ENCODE measurements around the gene CAMKK1. TPM values are rescaled to one million over a fixed set of nuclear protein-coding genes. Genes with fewer than 3 reads are reported as not detected.

CAMKK1 gene
- 3.4 TPM in 2 replicates for total RNA-seq (2014; rRNA removed; shearing (Covaris generic))

DNA sequence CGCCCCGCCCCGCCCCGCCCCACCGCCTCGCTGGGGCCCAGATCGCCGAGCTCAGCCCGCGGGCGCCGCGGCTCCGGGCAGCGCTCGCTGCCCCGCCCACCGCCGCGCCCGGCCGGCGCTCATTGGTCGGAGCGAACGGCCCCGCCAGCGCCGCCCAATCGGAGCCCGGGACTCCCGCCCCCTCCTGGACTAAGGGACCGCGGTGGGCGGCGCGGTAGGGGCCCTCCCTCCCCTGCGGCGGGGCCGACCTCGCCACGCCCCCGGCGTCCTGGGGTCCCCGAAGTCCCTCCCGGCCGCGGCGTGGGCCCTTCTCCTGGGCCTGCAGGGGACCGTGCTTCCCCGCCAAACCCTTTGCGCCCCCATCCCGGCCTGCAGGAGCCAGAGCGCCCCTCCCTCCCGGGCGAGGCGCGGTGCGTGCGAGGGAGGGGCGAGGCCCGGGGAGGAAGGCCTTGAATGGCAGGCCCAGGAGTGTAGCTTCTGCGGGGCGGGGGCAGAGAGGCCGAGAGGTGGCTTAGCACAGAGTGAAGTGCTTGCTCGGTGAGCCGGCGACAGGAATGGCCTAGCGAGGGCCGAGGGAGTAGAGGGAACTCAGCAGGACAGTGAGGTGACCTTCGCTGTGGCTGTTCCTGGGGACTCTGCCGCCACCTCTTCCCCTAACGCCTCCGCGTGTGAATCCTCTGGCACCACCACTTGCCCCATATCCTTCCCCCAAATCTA is at the start of gene CAMKK1:
Gene CAMKK1, minus strand, starts transcription at position 51 of the 717 bp plus-strand sequence. CDS start 7,366 bp downstream, outside the sequence.
- H3K36me3 ChIP-seq: no peaks in the 10 kb centered on the region
- H3K9me3 ChIP-seq (replicated peaks): no peaks in the 10 kb centered on the region
- peaks cover 24% of the 10 kb centered on the region for H3K4me1 ChIP-seq
- peak within 1 kb of the TSS; percentile 50 for H3K27ac ChIP-seq
- H3K27me3 ChIP-seq: no peaks in the 10 kb centered on the region
- peak; percentile 84 to 87 for DNase-seq
- peak within 1 kb of the TSS; percentile 73 for H3K4me3 ChIP-seq

- Histone ChIP-seq H3K4me1 (peaks cover 8% of the 10 kb centered on the region), H3K27me3 (no peaks in the 10 kb centered on the region), H3K27ac (no peak overlapping the region), H3K9me3 (replicated peaks) (no peaks in the 10 kb centered on the region), H3K36me3 (no peaks in the 10 kb centered on the region), H3K4me3 (no peak overlapping the region)
- DNase-seq: no peak
Observed at GRCh38 chr17:3940965-3941698, 48.3 kb upstream of the CAMKK1 start.

GRCh38 chr17:3937359-3937758 is 44.5 kb upstream of the CAMKK1 start:
- Histone ChIP-seq H3K27ac (no peak overlapping the region), H3K9me3 (replicated peaks) (no peaks in the 10 kb centered on the region), H3K4me1 (no peaks in the 10 kb centered on the region), H3K4me3 (no peak overlapping the region), H3K27me3 (no peaks in the 10 kb centered on the region), H3K36me3 (no peaks in the 10 kb centered on the region)
- no peak for DNase-seq

- Histone ChIP-seq H3K4me1 (no peaks in the 10 kb centered on the region), H3K9me3 (replicated peaks) (no peaks in the 10 kb centered on the region), H3K4me3 (no peak overlapping the region), H3K36me3 (no peaks in the 10 kb centered on the region), H3K27ac (no peak overlapping the region), H3K27me3 (no peaks in the 10 kb centered on the region)
- no peak for DNase-seq
Observed at GRCh38 chr17:3935825-3936355, 43.0 kb upstream of the CAMKK1 start.

DNA sequence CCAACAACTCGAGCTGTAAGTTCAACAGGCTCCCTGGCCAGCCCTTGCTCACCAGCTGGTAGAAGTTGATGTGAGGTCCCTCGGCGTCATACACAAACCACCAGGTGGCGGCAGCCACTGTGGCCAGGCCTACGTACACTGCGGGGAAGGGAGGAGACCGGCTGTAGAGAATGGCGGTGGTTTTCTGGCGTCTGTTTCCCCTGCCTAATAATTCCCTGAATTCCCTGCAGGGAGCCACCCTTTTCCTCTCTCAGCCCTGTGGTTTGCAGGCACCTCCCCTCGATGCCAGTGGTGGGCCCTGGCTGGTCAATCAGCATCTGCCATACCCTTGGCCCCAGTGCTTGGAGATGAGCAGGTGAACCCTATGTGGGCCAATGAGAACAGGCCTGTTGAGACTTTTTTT is 42.3 kb upstream of the CAMKK1 start:
- DNase-seq: peak; percentile 80 to 88
- no peaks in the 10 kb centered on the region for H3K4me1 ChIP-seq
- H3K4me3 ChIP-seq: no peak overlapping the region
- H3K36me3 ChIP-seq: no peaks in the 10 kb centered on the region
- no peak overlapping the region for H3K27ac ChIP-seq
- H3K9me3 ChIP-seq (replicated peaks): no peaks in the 10 kb centered on the region
- no peaks in the 10 kb centered on the region for H3K27me3 ChIP-seq

GRCh38 chr17:3929764-3930163 is 36.9 kb upstream of the CAMKK1 start:
- DNase-seq: no peak
- no peaks in the 10 kb centered on the region for H3K36me3 ChIP-seq
- no peak overlapping the region for H3K4me3 ChIP-seq
- H3K27me3 ChIP-seq: no peaks in the 10 kb centered on the region
- H3K4me1 ChIP-seq: no peaks in the 10 kb centered on the region; the same call in 1 of the 2 replicates
- H3K9me3 ChIP-seq (replicated peaks): no peaks in the 10 kb centered on the region
- no peak overlapping the region for H3K27ac ChIP-seq

DNA sequence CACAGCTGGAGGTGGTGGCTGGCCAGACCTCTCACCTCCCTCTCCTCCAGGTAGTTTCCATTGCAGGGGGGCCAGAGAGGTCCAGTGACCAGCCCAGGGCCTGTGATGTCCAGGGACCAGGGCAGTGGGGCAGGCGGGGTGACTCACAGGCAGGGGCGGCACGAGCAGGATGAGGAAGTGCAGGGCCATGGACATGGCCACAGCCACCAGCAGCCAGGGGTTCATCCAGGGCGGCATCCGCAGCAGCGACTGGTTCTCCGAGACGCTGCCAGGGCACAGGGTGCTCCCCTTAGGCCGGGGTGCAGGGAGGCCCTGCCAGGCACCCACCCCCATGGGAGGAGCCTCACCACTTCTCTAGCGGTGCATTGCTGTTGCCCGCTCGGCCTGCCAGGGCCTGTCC is 36.3 kb upstream of the CAMKK1 start:
- Histone ChIP-seq H3K9me3 (replicated peaks) (no peaks in the 10 kb centered on the region), H3K4me1 (no peaks in the 10 kb centered on the region; the same call in 1 of the 2 replicates), H3K36me3 (no peaks in the 10 kb centered on the region), H3K4me3 (no peak overlapping the region), H3K27ac (no peak overlapping the region), H3K27me3 (no peaks in the 10 kb centered on the region)
- no peak for DNase-seq

- Histone ChIP-seq H3K4me1 (no peaks in the 10 kb centered on the region; the same call in 1 of the 2 replicates), H3K4me3 (no peak overlapping the region), H3K27me3 (no peaks in the 10 kb centered on the region), H3K27ac (no peak overlapping the region), H3K9me3 (replicated peaks) (no peaks in the 10 kb centered on the region), H3K36me3 (no peaks in the 10 kb centered on the region)
- DNase-seq: no peak
Observed at GRCh38 chr17:3928406-3928805, 35.6 kb upstream of the CAMKK1 start.

GRCh38 chr17:3927628-3928340 is 34.9 kb upstream of the CAMKK1 start:
- Histone ChIP-seq H3K36me3 (no peaks in the 10 kb centered on the region), H3K27ac (no peak overlapping the region), H3K27me3 (no peaks in the 10 kb centered on the region), H3K4me1 (no peaks in the 10 kb centered on the region; the same call in 1 of the 2 replicates), H3K4me3 (no peak overlapping the region), H3K9me3 (replicated peaks) (no peaks in the 10 kb centered on the region)
- peak in 1 of 2 experiments; percentile 39 for DNase-seq

DNA sequence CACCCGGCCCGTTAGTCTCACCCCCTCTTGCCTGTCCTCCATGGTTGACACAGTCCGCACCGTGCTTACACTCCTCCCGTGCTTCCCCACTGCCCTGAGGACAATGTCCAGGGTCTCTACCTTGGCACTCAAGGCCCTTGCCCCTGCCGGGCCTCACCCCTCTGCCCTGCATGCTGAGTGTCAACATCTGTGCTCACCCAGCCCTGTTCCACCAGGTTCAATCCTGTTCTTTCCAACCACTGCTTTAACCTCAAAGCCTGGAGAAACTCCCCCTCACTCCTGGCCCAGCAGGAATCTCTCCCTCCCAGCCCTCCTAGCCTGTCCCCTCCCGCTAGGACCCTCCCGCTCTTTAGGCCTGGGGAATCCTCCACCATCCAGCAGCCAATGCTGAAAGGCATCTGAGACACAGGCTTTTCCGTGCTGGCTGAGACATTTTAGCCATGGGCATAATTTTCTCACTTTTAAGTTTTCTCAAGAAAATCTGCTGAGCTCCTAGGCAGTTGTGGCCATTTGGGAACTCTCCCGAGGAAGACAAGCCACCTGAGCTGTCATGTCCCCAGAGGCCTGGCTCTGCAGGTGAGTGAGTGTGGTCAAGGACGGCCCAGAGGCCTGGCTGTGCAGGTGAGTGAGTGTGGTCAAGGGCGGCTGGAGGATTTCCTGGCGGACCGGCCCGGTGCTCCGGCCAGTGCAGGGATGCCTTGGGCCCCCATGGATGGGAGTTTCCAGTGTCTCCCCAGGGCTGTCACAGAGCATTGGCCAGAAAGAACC is 34.2 kb upstream of the CAMKK1 start:
- Histone ChIP-seq H3K27me3 (no peaks in the 10 kb centered on the region), H3K27ac (no peak overlapping the region), H3K9me3 (replicated peaks) (no peaks in the 10 kb centered on the region), H3K4me3 (no peak overlapping the region), H3K36me3 (no peaks in the 10 kb centered on the region), H3K4me1 (no peaks in the 10 kb centered on the region; the same call in 1 of the 2 replicates)
- DNase-seq: no peak

DNA sequence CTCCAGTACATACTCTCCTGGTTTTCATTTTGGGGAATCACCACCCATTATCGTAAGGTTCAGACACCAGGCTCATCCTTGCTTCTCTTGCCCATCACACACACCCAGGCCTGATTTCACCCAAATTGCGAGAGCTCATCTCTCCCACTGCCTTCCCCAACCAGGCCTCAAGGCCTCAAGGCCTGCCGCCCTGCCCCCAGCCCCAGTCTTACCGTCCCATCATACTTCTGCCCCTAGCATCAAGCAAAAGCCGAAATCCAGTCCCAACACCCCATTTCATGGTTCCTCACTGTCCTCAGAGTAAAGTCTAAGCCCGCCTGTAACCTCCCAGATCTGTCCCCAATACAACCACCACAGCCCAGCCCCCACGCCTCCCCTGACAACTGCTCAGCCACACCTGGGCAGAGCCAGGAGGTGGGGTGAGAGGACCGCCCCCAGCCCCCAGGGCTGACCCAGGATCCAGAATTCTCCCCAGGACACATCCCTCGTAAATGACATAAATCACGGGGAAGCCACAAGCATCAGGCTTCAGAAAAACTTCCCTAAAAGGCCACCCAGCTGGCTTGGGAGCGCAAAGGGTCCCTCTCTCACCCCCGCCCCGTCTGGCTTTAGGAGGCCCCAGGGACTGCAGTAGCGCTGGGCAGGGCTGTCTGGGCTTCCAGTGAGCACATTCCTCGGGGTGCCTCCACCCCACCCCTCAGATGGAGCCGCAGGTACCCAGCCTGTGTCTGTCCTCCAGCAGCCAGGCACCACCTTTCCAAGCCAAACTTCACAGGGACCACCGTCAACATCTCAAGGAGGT is 33.0 kb upstream of the CAMKK1 start:
- DNase-seq: no peak
- no peaks in the 10 kb centered on the region for H3K9me3 ChIP-seq (replicated peaks)
- H3K36me3 ChIP-seq: no peaks in the 10 kb centered on the region
- H3K27ac ChIP-seq: no peak overlapping the region
- H3K27me3 ChIP-seq: no peaks in the 10 kb centered on the region
- no peak overlapping the region for H3K4me3 ChIP-seq
- H3K4me1 ChIP-seq: no peaks in the 10 kb centered on the region; the same call in 1 of the 2 replicates

GRCh38 chr17:3924512-3925350 is 31.9 kb upstream of the CAMKK1 start:
- H3K27ac ChIP-seq: no peak overlapping the region
- no peaks in the 10 kb centered on the region for H3K9me3 ChIP-seq (replicated peaks)
- H3K36me3 ChIP-seq: no peaks in the 10 kb centered on the region
- H3K4me1 ChIP-seq: no peaks in the 10 kb centered on the region; the same call in 1 of the 2 replicates
- H3K27me3 ChIP-seq: no peaks in the 10 kb centered on the region
- no peak overlapping the region for H3K4me3 ChIP-seq
- DNase-seq: no peak

Measured in SJCRH30 (cell line).